Kidney epithelial cell (primary cell): ENCODE data around the gene MRPS25. TPM values are rescaled to one million over a fixed set of nuclear protein-coding genes. Genes with fewer than 3 reads are reported as not detected.
"Not testable (repeated sequence)": the region's sequence is repeated elsewhere in the genome, so short reads cannot be mapped to it uniquely, and the experiment has no call there.

Experiments
- DNase-seq: peaks from one replicate; pipeline ENCODE4 v3.0.0-alpha.2; 2010; ENCODE audit warnings: low read depth
- H3K27me3 ChIP-seq: 2 replicates; pipeline ENCODE4 v1.6.0; 2011; ENCODE audit warnings: low read length; ENCODE audit not compliant: control insufficient read depth, insufficient read depth
- H3K36me3 ChIP-seq: 2 replicates; pipeline ENCODE4 v1.5.1; 2011; ENCODE audit warnings: low read length; ENCODE audit not compliant: control insufficient read depth, insufficient read depth
- H3K4me3 ChIP-seq: 2 replicates; pipeline ENCODE4 v1.5.1; 2011; ENCODE audit warnings: low read depth, mild to moderate bottlenecking, control low read depth, low read length
- total RNA-seq: library from RNA; depleted of rRNA; stranded (reverse); fragments of >200 nt; gene quantifications from 2 replicates; pipeline ENCODE4 v1.2.3, GENCODE V29; 2015
- TF ChIP-seq, protein P1 (sequence below): IDR thresholded peaks from 2 replicates; pipeline ENCODE4 v1.5.1; 2011; ENCODE audit warnings: mild to moderate bottlenecking, moderate library complexity, low read length, control low read depth, inconsistent platforms; ENCODE audit not compliant: insufficient read depth, poor library complexity, severe bottlenecking

The MRPS25 gene
- total RNA-seq, 1 donor from 2014 or later, result 38.4 TPM

DNA sequence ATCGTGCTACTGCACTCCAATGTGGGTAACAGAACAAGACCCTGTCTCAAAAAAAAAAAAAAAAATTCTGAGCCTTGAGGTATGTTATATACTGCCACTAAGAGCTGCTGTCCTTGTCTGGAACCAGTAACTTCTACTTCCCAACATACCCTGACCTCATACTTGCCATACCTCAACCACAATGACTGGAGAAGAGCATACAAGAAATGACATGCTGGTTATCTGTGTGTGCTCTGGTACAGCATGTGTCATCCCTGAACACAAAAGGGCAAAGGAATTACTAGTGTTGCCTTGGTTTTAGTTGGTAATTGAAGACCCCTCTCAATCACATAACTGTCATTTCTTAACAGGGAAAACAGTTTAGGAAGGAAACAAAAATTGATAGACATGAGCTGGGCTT is 54.5 kb downstream of the MRPS25 start:
- no peak overlapping the region for H3K4me3 ChIP-seq
- TF ChIP-seq, protein P1, sequence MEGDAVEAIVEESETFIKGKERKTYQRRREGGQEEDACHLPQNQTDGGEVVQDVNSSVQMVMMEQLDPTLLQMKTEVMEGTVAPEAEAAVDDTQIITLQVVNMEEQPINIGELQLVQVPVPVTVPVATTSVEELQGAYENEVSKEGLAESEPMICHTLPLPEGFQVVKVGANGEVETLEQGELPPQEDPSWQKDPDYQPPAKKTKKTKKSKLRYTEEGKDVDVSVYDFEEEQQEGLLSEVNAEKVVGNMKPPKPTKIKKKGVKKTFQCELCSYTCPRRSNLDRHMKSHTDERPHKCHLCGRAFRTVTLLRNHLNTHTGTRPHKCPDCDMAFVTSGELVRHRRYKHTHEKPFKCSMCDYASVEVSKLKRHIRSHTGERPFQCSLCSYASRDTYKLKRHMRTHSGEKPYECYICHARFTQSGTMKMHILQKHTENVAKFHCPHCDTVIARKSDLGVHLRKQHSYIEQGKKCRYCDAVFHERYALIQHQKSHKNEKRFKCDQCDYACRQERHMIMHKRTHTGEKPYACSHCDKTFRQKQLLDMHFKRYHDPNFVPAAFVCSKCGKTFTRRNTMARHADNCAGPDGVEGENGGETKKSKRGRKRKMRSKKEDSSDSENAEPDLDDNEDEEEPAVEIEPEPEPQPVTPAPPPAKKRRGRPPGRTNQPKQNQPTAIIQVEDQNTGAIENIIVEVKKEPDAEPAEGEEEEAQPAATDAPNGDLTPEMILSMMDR, result no peak
- DNase-seq, result no peak
- no peaks in the 10 kb centered on the region for H3K27me3 ChIP-seq
- peaks cover 3% of the 10 kb centered on the region for H3K36me3 ChIP-seq

DNA sequence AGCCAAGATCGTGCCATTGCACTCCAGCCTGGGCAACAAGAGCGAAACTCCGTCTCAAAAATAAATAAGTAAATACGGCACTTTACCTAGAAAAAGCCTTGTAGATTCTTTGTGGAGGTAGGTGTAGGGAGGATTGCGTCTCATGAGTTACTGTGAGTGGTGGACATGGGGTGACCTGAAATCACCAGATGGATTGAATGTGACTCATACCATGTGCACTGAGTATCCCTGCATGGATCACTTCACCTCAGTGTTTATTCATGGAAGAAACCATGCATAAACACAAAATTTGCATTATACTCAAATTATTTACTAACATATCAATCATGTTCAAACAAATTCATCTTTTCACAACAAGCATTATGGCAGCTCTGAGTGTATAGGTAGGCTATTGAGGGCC is 55.9 kb downstream of the MRPS25 start:
- no peaks in the 10 kb centered on the region for H3K27me3 ChIP-seq
- H3K36me3 ChIP-seq, result peaks cover 3% of the 10 kb centered on the region
- peak; percentile 14 for DNase-seq
- no peak overlapping the region for H3K4me3 ChIP-seq
- TF ChIP-seq, protein P1, result no peak

DNA sequence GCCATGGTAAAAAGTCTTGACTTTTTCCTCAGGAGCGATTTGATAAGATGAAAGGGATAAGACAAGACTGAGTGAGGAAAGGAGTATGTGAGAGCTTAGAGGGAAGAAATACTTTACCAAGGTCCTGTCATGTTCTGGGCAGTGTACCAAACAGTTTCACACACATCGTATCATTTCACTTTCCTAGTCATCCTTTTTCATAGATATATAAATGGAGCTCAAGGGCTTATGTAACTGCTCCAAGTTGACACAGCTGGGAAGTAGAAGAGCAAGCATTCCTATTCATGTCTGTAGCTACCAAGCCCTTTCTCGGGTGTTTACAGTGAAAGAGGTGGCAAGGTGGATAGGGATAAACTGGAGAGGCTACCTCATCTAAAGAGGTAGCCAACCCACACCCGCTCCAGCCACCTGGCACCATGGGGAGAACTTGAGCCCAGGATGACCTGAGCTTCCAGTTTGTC is 57.4 kb downstream of the MRPS25 start:
- Histone ChIP-seq H3K36me3 (no peaks in the 10 kb centered on the region), H3K4me3 (no peak overlapping the region), H3K27me3 (no peaks in the 10 kb centered on the region)
- no peak for DNase-seq
- TF ChIP-seq, protein P1, result no peak

DNA sequence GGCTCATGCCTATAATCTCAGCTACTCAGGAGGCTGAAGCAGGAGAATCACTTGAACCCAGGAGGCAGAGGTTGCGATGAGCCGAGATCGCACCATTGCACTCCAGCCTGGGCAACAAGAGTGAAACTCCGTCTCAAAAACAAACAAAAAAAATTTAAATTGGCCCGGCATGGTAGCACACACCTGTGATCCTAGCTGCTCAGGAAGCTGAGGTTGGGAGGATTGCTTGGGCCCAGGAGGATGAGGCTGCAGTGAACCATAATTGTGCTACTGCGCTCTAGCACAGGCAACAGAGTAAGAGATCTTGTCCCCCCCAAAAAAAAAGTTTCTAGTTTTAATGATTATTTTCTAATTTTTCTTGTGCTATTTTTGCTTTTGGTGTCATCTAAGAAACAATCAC is 65.9 kb downstream of the MRPS25 start:
- not testable (repeated sequence) for H3K27me3 ChIP-seq, H3K4me3 ChIP-seq, H3K36me3 ChIP-seq, DNase-seq

Other genes with a start within 250 kb of the MRPS25 start
- 1.1 and 1.4 TPM in 2 replicates for gene FGD5, start 246.4 kb downstream of the MRPS25 start, total RNA-seq
- 30.7 and 33.6 TPM in 2 replicates for gene NR2C2, start 117.7 kb downstream of the MRPS25 start, total RNA-seq
- 21.1 and 23.9 TPM in 2 replicates for gene RBSN, start 33.8 kb upstream of the MRPS25 start, total RNA-seq
- gene CAPN7, start 140.9 kb upstream of the MRPS25 start, total RNA-seq, result 15.8 and 21.0 TPM in 2 replicates